Breast epithelium (tissue), 4 donors: ENCODE results near the gene CHN2. TPM values are rescaled to one million over a fixed set of nuclear protein-coding genes. Genes with fewer than 3 reads are reported as not detected.

Experiments
- DNase-seq, 2 donors: peaks; one replicate each; pipeline ENCODE4 v3.0.0-alpha.2; 2019; ENCODE audit warnings: low spot score in 2 of 2
- H3K27ac ChIP-seq, 2 donors: fragments of 200-600 bp; sonication (generic) in 1 of 2; one replicate each; pipeline ENCODE4 v1.5.1; 2016 to 2019; ENCODE audit warnings: mild to moderate bottlenecking in 1 of 2
- H3K27me3 ChIP-seq, 2 donors: fragments of 200-600 bp; sonication (generic) in 1 of 2; one replicate each; pipeline versions ENCODE4 v1.5.1 to v1.6.0; 2017 to 2019; ENCODE audit warnings: control low read depth in 1 of 2, mild to moderate bottlenecking in 1 of 2
- H3K36me3 ChIP-seq: fragments of 200-600 bp; one replicate; pipeline ENCODE4 v1.5.1; 2019
- H3K4me1 ChIP-seq, 2 donors: fragments of 200-600 bp; sonication (generic); one replicate each; pipeline ENCODE4 v1.5.1; 2016 to 2019; ENCODE audit warnings: control low read depth in 1 of 2
- H3K4me3 ChIP-seq, 3 donors: fragments of 200-600 bp; sonication (generic); 1 replicate in 2 of 3; 2 replicates in 1 of 3; pipeline ENCODE4 v1.5.1; 2016 to 2019; ENCODE audit warnings: mild to moderate bottlenecking in 3 of 3, moderate library complexity in 2 of 3
- H3K9me3 ChIP-seq, 2 donors: fragments of 200-600 bp; sonication (generic) in 1 of 2; one replicate each; pipeline ENCODE4 v1.5.1; 2016 to 2019; ENCODE audit warnings: control low read depth in 1 of 2
- POLR2A ChIP-seq: fragments of 450-650 bp; IDR thresholded peaks from one replicate; pipeline ENCODE4 v1.6.1; 2016; ENCODE audit warnings: antibody characterized with exemption, mild to moderate bottlenecking, moderate library complexity
- POLR2AphosphoS5 ChIP-seq, 3 donors: sonication (generic); formaldehyde crosslinking; IDR thresholded peaks; one replicate each; pipeline ENCODE4 v1.6.1; 2017; ENCODE audit warnings: antibody characterized with exemption in 3 of 3
- intact Hi-C: fragments of 100-400 bp; cut with DNase I; formaldehyde crosslinking; loops from one replicate; pipeline ENCODE4 v1.15.1; 2023; ENCODE audit warnings: low total_unique reads
- total RNA-seq, 3 donors: library from RNA; depleted of rRNA; stranded (reverse); fragments of >200 nt; gene quantifications; one replicate each; pipeline ENCODE4 v1.1.0, GENCODE V29; 2016
- TF ChIP-seq, protein P1 (sequence below), 3 donors: fragments of 450-650 bp; IDR thresholded peaks; one replicate each; pipeline ENCODE4 v1.5.1; 2016 to 2017; ENCODE audit warnings: antibody characterized with exemption in 3 of 3, mild to moderate bottlenecking in 3 of 3, moderate library complexity in 3 of 3

The CHN2 gene
- total RNA-seq, 3 donors from 2014 or later = 6.3 to 17.1 (median 7.9) TPM

- TF ChIP-seq POLR2AphosphoS5 (IDR thresholded peaks at IDR 0.05) (no peak), POLR2A (no peak)
- TF ChIP-seq, protein P1, sequence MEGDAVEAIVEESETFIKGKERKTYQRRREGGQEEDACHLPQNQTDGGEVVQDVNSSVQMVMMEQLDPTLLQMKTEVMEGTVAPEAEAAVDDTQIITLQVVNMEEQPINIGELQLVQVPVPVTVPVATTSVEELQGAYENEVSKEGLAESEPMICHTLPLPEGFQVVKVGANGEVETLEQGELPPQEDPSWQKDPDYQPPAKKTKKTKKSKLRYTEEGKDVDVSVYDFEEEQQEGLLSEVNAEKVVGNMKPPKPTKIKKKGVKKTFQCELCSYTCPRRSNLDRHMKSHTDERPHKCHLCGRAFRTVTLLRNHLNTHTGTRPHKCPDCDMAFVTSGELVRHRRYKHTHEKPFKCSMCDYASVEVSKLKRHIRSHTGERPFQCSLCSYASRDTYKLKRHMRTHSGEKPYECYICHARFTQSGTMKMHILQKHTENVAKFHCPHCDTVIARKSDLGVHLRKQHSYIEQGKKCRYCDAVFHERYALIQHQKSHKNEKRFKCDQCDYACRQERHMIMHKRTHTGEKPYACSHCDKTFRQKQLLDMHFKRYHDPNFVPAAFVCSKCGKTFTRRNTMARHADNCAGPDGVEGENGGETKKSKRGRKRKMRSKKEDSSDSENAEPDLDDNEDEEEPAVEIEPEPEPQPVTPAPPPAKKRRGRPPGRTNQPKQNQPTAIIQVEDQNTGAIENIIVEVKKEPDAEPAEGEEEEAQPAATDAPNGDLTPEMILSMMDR (IDR thresholded peaks at IDR 0.05) = no peak
- no peaks in the 10 kb centered on the region for H3K4me1 ChIP-seq
- intact Hi-C loops = no loop called here
- no peaks in the 10 kb centered on the region for H3K9me3 ChIP-seq
- H3K27me3 ChIP-seq = peaks cover 0 to 5% of the 10 kb centered on the region in 2 donors
- no peak for DNase-seq
- no peak overlapping the region for H3K4me3 ChIP-seq
- no peaks in the 10 kb centered on the region for H3K36me3 ChIP-seq
- no peak overlapping the region for H3K27ac ChIP-seq
These were observed 176.9 kb downstream of the CHN2 start for GRCh38 chr7:29371472-29371871.

GRCh38 chr7:29372351-29373090, 177.9 kb downstream of the CHN2 start:
- Histone ChIP-seq H3K4me1 (no peaks in the 10 kb centered on the region), H3K27me3 (peaks cover 0 to 5% of the 10 kb centered on the region in 2 donors), H3K4me3 (no peak overlapping the region), H3K36me3 (no peaks in the 10 kb centered on the region), H3K9me3 (no peaks in the 10 kb centered on the region), H3K27ac (no peak overlapping the region)
- TF ChIP-seq POLR2A = no peak
- TF ChIP-seq, protein P1 (IDR thresholded peaks at IDR 0.05) = no peak
- no peak for TF ChIP-seq POLR2AphosphoS5 (IDR thresholded peaks at IDR 0.05)
- DNase-seq = no peak
- intact Hi-C loops = no loop called here

GRCh38 chr7:29375641-29376562, 181.3 kb downstream of the CHN2 start:
- Histone ChIP-seq H3K4me3 (no peak overlapping the region), H3K27ac (no peak overlapping the region), H3K4me1 (peaks cover 0 to 3% of the 10 kb centered on the region in 2 donors), H3K9me3 (no peaks in the 10 kb centered on the region), H3K36me3 (no peaks in the 10 kb centered on the region), H3K27me3 (peaks cover 0 to 5% of the 10 kb centered on the region in 2 donors)
- intact Hi-C loops = no loop called here
- TF ChIP-seq, protein P1 (IDR thresholded peaks at IDR 0.05) = no peak
- TF ChIP-seq POLR2AphosphoS5 (IDR thresholded peaks at IDR 0.05) (no peak), POLR2A (no peak)
- no peak for DNase-seq

- intact Hi-C loops = no loop called here
These were observed 183.1 kb downstream of the CHN2 start for GRCh38 chr7:29377718-29378117.

More at GRCh38 chr7:29377718-29378117, 183.1 kb downstream of the CHN2 start:
- no peak overlapping the region for H3K27ac ChIP-seq
- H3K4me1 ChIP-seq = peaks cover 0 to 3% of the 10 kb centered on the region in 2 donors
- H3K36me3 ChIP-seq = no peaks in the 10 kb centered on the region
- peaks cover 0 to 5% of the 10 kb centered on the region in 2 donors for H3K27me3 ChIP-seq
- H3K9me3 ChIP-seq = no peaks in the 10 kb centered on the region
- peak in 1 of 2 donors; percentile 70 for DNase-seq
- H3K4me3 ChIP-seq = no peak overlapping the region
- TF ChIP-seq POLR2AphosphoS5 (IDR thresholded peaks at IDR 0.05) = peak in 1 of 3 donors; percentile 32
- no peak for TF ChIP-seq POLR2A
- TF ChIP-seq, protein P1 (IDR thresholded peaks at IDR 0.05) = peak in 1 of 3 donors; percentile 46
